Caco-2 (cell line): ENCODE results near the gene DEPP1. TPM values are rescaled to one million over a fixed set of nuclear protein-coding genes. Genes with fewer than 3 reads are reported as not detected.

ENCODE experiments used
- BruUV-seq: library from RNA; stranded (reverse); fragments of 400-500 nt; replicated peaks from 2 replicates; lab custom pipeline; 2021; lab: Mats Ljungman, UMichigan
- CTCF ChIA-PET: fragments of 300-600 bp; sonication (Branson Sonifier 250); formaldehyde crosslinking; loops from one replicate; lab custom pipeline; 2022; ENCODE audit warnings: antibody characterized with exemption; lab: Charles Lee
- POLR2A ChIA-PET: fragments of 300-600 bp; sonication (Branson Sonifier 250); formaldehyde crosslinking; loops from one replicate; lab custom pipeline; 2022; ENCODE audit warnings: antibody characterized with exemption; lab: Charles Lee
- DNase-seq, 2 experiments: peaks; one replicate each; pipeline versions ENCODE4 v3.0.0 to v3.0.0-alpha.2; 2020 to 2022
- H3K27me3 ChIP-seq: replicated peaks from 2 replicates; pipeline ENCODE4 v1.6.0; 2011; ENCODE audit warnings: low read length; ENCODE audit not compliant: control insufficient read depth, insufficient read depth
- H3K36me3 ChIP-seq: 2 replicates; pipeline ENCODE4 v1.5.1; 2011; ENCODE audit warnings: low read length; ENCODE audit not compliant: control insufficient read depth, insufficient read depth
- H3K4me1 ChIP-seq: fragments of 250-450 bp; sonication (Bioruptor Pico); 2 replicates; pipeline ENCODE4 v1.5.1; 2020; ENCODE audit warnings: mild to moderate bottlenecking
- H3K4me3 ChIP-seq: 2 replicates; pipeline ENCODE4 v1.5.1; 2011; ENCODE audit warnings: low read depth, mild to moderate bottlenecking, control low read depth, low read length
- H3K9me3 ChIP-seq: fragments of 250-450 bp; sonication (Bioruptor Pico); 2 replicates; pipeline ENCODE4 v1.5.1; 2020; ENCODE audit warnings: mild to moderate bottlenecking, moderate library complexity
- H3K27ac Mint-ChIP-seq: one replicate; pipeline ENCODE4 v1.8.0; 2022; ENCODE audit warnings: mixed read lengths; ENCODE audit not compliant: unreplicated experiment
- H3K27me3 Mint-ChIP-seq: one replicate; pipeline ENCODE4 v1.8.0; 2022; ENCODE audit warnings: mixed read lengths; ENCODE audit not compliant: insufficient read depth, unreplicated experiment
- H3K36me3 Mint-ChIP-seq: one replicate; pipeline ENCODE4 v1.8.0; 2022; ENCODE audit warnings: mild to moderate bottlenecking, mixed read lengths; ENCODE audit not compliant: insufficient read depth, unreplicated experiment
- H3K4me1 Mint-ChIP-seq: one replicate; pipeline ENCODE4 v1.8.0; 2022; ENCODE audit warnings: low read depth, mixed read lengths; ENCODE audit not compliant: unreplicated experiment
- H3K4me3 Mint-ChIP-seq: one replicate; pipeline ENCODE4 v1.8.0; 2022; ENCODE audit warnings: mild to moderate bottlenecking, moderate library complexity, mixed read lengths; ENCODE audit not compliant: unreplicated experiment
- H3K9me3 Mint-ChIP-seq: one replicate; pipeline ENCODE4 v1.8.0; 2022; ENCODE audit warnings: mixed read lengths; ENCODE audit not compliant: unreplicated experiment
- intact Hi-C: fragments of 100-400 bp; cut with micrococcal nuclease; formaldehyde crosslinking; loops from one replicate; pipeline ENCODE4 v1.10.0; 2022; ENCODE audit not compliant: unreplicated experiment
- total RNA-seq: library from RNA; stranded (reverse); gene quantifications from 2 replicates; pipeline ENCODE4 v1.2.3, GENCODE V29; 2022
- TF ChIP-seq, protein P1 (sequence below), 2 experiments: fragments of 200-600 bp in 1 of 2; IDR thresholded peaks; 1 replicate in 1 of 2; 2 replicates in 1 of 2; pipeline versions ENCODE4 v1.5.1 to v1.8.0; 2011 to 2022; ENCODE audit warnings: antibody characterized with exemption in 1 of 2, control low read depth in 1 of 2, inconsistent platforms in 1 of 2, low read depth in 1 of 2, low read length in 1 of 2, mild to moderate bottlenecking in 1 of 2, moderate library complexity in 1 of 2; ENCODE audit not compliant: insufficient read depth in 1 of 2, severe bottlenecking in 1 of 2, unreplicated experiment in 1 of 2

DEPP1 gene
- total RNA-seq, 1 experiment from 2014 or later, result 13.6 TPM

GRCh38 chr10:45000752-45001380 lies 22.3 kb upstream of the DEPP1 start, which contains the start of gene ZNF22:
TSS of gene ZNF22 (plus strand) at chr10:45000923. CDS start at chr10:45003369, 2,446 bp downstream.
- H3K27ac Mint-ChIP-seq, result peak within 1 kb of the TSS; percentile 94
- H3K36me3 Mint-ChIP-seq, result peaks cover 54% of the 10 kb centered on the region
- CTCF ChIA-PET, result interaction anchor here (0.8 to 2.0 kb wide), 6 partner anchors 11 to 249 kb away, joined by 3 to 10 read pairs (median 4); partner anchors contain the start of gene DEPP1
- POLR2A ChIA-PET, result interaction anchor here (0.6 to 3.1 kb wide), 5 partner anchors 20 to 76 kb away, joined by 3 to 28 read pairs (median 8); partner anchors contain the start of gene DEPP1
- Histone ChIP-seq H3K27me3 (no peaks in the 10 kb centered on the region), H3K4me3 (peak within 1 kb of the TSS; percentile 84), H3K4me1 (peaks cover 31% of the 10 kb centered on the region), H3K36me3 (peaks cover 3% of the 10 kb centered on the region; the same call in 1 of the 2 replicates), H3K9me3 (no peaks in the 10 kb centered on the region)
- intact Hi-C loops, result loop anchor here (1.0 to 10.0 kb wide), 8 partner anchors 23 to 464 kb away; partner anchors contain the start of genes ALOX5, DEPP1 and RASSF4
- peaks cover 28% of the 10 kb centered on the region for H3K4me1 Mint-ChIP-seq
- H3K27me3 Mint-ChIP-seq, result no peaks in the 10 kb centered on the region
- BruUV-seq, result no TSS peak
- DNase-seq, result peak; percentile 86 to 91
- peak within 1 kb of the TSS; percentile 82 for H3K4me3 Mint-ChIP-seq
- TF ChIP-seq, protein P1, sequence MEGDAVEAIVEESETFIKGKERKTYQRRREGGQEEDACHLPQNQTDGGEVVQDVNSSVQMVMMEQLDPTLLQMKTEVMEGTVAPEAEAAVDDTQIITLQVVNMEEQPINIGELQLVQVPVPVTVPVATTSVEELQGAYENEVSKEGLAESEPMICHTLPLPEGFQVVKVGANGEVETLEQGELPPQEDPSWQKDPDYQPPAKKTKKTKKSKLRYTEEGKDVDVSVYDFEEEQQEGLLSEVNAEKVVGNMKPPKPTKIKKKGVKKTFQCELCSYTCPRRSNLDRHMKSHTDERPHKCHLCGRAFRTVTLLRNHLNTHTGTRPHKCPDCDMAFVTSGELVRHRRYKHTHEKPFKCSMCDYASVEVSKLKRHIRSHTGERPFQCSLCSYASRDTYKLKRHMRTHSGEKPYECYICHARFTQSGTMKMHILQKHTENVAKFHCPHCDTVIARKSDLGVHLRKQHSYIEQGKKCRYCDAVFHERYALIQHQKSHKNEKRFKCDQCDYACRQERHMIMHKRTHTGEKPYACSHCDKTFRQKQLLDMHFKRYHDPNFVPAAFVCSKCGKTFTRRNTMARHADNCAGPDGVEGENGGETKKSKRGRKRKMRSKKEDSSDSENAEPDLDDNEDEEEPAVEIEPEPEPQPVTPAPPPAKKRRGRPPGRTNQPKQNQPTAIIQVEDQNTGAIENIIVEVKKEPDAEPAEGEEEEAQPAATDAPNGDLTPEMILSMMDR (IDR thresholded peaks at IDR 0.05; ENCODE audit: insufficient read depth in 1 of 2, low read depth in 1 of 2, low read length in 1 of 2, severe bottlenecking in 1 of 2, unreplicated experiment in 1 of 2), result peak in 1 of 2 experiments; percentile 35
- H3K9me3 Mint-ChIP-seq, result no peaks in the 10 kb centered on the region

DNA sequence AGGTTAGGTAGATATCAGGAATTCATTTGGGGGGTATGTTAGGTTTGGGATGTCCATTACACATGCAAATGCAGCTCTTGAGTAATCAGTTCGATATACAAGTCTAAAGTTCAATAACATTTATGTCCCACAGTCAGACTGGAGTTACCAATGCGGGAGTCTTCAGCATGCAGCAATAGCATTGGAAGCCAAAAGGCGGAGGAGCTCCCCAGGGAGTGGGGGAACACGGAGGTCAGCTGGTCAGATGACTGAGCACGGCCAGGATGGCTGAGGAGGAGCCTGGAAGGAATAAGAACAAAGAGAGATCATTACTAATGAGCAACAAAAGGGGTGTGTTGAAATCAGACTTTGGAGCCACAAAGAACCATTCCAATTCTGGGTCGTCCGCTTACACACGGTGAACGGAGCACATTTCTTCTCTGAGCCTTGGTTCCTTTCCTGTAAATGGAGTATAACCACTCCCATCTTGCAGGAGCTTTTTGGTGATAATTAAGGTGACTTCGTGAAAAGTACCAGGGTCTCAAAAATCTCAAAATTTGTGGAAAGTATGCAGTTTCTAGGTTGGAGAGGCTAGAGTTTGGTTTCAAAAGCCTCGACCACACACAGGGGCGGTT lies 21.6 kb upstream of the DEPP1 start:
- no peaks in the 10 kb centered on the region for H3K9me3 Mint-ChIP-seq
- BruUV-seq, result TSS peak; percentile 87
- peaks cover 37% of the 10 kb centered on the region for H3K4me1 ChIP-seq

More for the DNA sequence above, 21.6 kb upstream of the DEPP1 start:
- peaks cover 28% of the 10 kb centered on the region for H3K4me1 Mint-ChIP-seq
- intact Hi-C loops, result loop anchor here (1.0 to 10.0 kb wide), 6 partner anchors 22 to 465 kb away; partner anchors contain the start of genes ALOX5, DEPP1 and RASSF4
- Histone ChIP-seq H3K27me3 (no peaks in the 10 kb centered on the region), H3K36me3 (peaks cover 3% of the 10 kb centered on the region; the same call in 1 of the 2 replicates), H3K4me3 (peak overlapping the region; percentile 84), H3K9me3 (no peaks in the 10 kb centered on the region)
- no peaks in the 10 kb centered on the region for H3K27me3 Mint-ChIP-seq
- peak overlapping the region; percentile 94 for H3K27ac Mint-ChIP-seq
- CTCF ChIA-PET, result interaction anchor here (0.6 to 2.0 kb wide), 3 partner anchors 67 to 250 kb away, joined by 3 to 10 read pairs (median 3); no protein-coding TSS in a partner anchor
- H3K4me3 Mint-ChIP-seq, result peak overlapping the region; percentile 82
- DNase-seq, result peak; percentile 66 to 70
- H3K36me3 Mint-ChIP-seq, result peaks cover 48% of the 10 kb centered on the region
- TF ChIP-seq, protein P1 (IDR thresholded peaks at IDR 0.05; ENCODE audit: insufficient read depth in 1 of 2, low read depth in 1 of 2, low read length in 1 of 2, severe bottlenecking in 1 of 2, unreplicated experiment in 1 of 2), result no peak
- POLR2A ChIA-PET, result interaction anchor here (0.6 to 3.1 kb wide), 4 partner anchors 22 to 75 kb away, joined by 3 to 28 read pairs (median 6); partner anchors contain the start of gene DEPP1
